ENCODE results near the gene IL1RAPL2. TPM values are rescaled to one million over a fixed set of nuclear protein-coding genes. Genes with fewer than 3 reads are reported as not detected.
"Not testable (repeated sequence)": the region's sequence is repeated elsewhere in the genome, so short reads cannot be mapped to it uniquely, and the experiment has no call there.

IL1RAPL2 gene
- total RNA-seq, 6 experiments from 2014 or later, result 0.13 to 0.70 (median 0.29) TPM; not detected in 1

GRCh38 chrX:105006996-105007395, 441.0 kb downstream of the IL1RAPL2 start:
- Histone ChIP-seq H3K4me1 (no peaks in the 10 kb centered on the region), H3K4me3 (no peak overlapping the region), H3K36me3 (no peaks in the 10 kb centered on the region), H3K9me3 (no peaks in the 10 kb centered on the region), H3K27me3 (no peaks in the 10 kb centered on the region), H3K27ac (no peak overlapping the region)
- DNase-seq (no peak), ATAC-seq (no peak)
- TF ChIP-seq CTCF (IDR thresholded peaks at IDR 0.05), result no peak
- no peak for TF ChIP-seq POLR2A (IDR thresholded peaks at IDR 0.05)
- intact Hi-C loops (cut with DNase I), result no loop called here

- H3K9me3 ChIP-seq, result no peaks in the 10 kb centered on the region
- H3K4me3 ChIP-seq, result no peak overlapping the region
- H3K27me3 ChIP-seq, result peaks cover 0 to 4% of the 10 kb centered on the region in 2 donors
- H3K36me3 ChIP-seq, result no peaks in the 10 kb centered on the region
- ATAC-seq (no peak), DNase-seq (no peak)
- intact Hi-C loops (cut with DNase I), result no loop called here
- 88% methylated on average over 2 of the region's 2 CpGs for WGBS (ENCODE audit: insufficient coverage, low coverage, low lambda C conversion rate, missing lambda C conversion rate)
- TF ChIP-seq CTCF (IDR thresholded peaks at IDR 0.05), result no peak
- no peak for TF ChIP-seq POLR2A (IDR thresholded peaks at IDR 0.05)
- no peaks in the 10 kb centered on the region for H3K4me1 ChIP-seq
- H3K27ac ChIP-seq, result no peak overlapping the region
Observed at GRCh38 chrX:105013719-105014118, 447.7 kb downstream of the IL1RAPL2 start.

GRCh38 chrX:105017641-105018040, 451.6 kb downstream of the IL1RAPL2 start:
- Histone ChIP-seq H3K27me3 (peaks cover 0 to 4% of the 10 kb centered on the region in 2 donors), H3K4me3 (no peak overlapping the region), H3K9me3 (no peaks in the 10 kb centered on the region), H3K27ac (no peak overlapping the region), H3K4me1 (no peaks in the 10 kb centered on the region), H3K36me3 (no peaks in the 10 kb centered on the region)
- 57% methylated on average over 2 of the region's 2 CpGs for WGBS (ENCODE audit: insufficient coverage, low coverage, low lambda C conversion rate, missing lambda C conversion rate)
- DNase-seq (no peak), ATAC-seq (no peak)
- TF ChIP-seq POLR2A (IDR thresholded peaks at IDR 0.05) (no peak), CTCF (IDR thresholded peaks at IDR 0.05) (no peak)
- intact Hi-C loops (cut with DNase I), result no loop called here

GRCh38 chrX:105018865-105019264, 452.9 kb downstream of the IL1RAPL2 start:
- Histone ChIP-seq H3K9me3 (no peaks in the 10 kb centered on the region), H3K4me1 (no peaks in the 10 kb centered on the region), H3K4me3 (no peak overlapping the region), H3K27me3 (peaks cover 0 to 4% of the 10 kb centered on the region in 2 donors), H3K27ac (no peak overlapping the region), H3K36me3 (no peaks in the 10 kb centered on the region)
- TF ChIP-seq POLR2A (IDR thresholded peaks at IDR 0.05) (no peak), CTCF (IDR thresholded peaks at IDR 0.05) (no peak)
- ATAC-seq, result peak in 3 of 4 donors; percentile 21 to 38 (median 38)
- 29% methylated on average over 1 of the region's 1 CpG for WGBS (ENCODE audit: insufficient coverage, low coverage, low lambda C conversion rate, missing lambda C conversion rate)
- intact Hi-C loops (cut with DNase I), result no loop called here
- no peak for DNase-seq

- H3K9me3 ChIP-seq; intact Hi-C loops (cut with DNase I); ATAC-seq; H3K4me1 ChIP-seq; H3K27me3 ChIP-seq; H3K36me3 ChIP-seq; H3K4me3 ChIP-seq; H3K27ac ChIP-seq; DNase-seq: not testable (repeated sequence)
- 42% methylated on average over 2 of the region's 3 CpGs for WGBS (ENCODE audit: insufficient coverage, low coverage, low lambda C conversion rate, missing lambda C conversion rate)
Observed at GRCh38 chrX:105028962-105029361, 463.0 kb downstream of the IL1RAPL2 start.

Measured in right lobe of liver (tissue), 6 donors.